ENCODE data around the gene PLXNA2.

- TF ChIP-seq CTCF (conservative IDR thresholded peaks at IDR 0.05; ENCODE audit: low read length): no peak
- no peak for TF ChIP-seq EZH2phosphoT487 (IDR thresholded peaks at IDR 0.05; ENCODE audit: borderline replicate concordance, low read depth, low read length)
Observed at GRCh38 chr1:208171616-208172422, 72.4 kb downstream of the PLXNA2 start.

Data from OCI-LY7 (cell line).